ENCODE data around the gene PEX16. TPM values are rescaled to one million over a fixed set of nuclear protein-coding genes. Genes with fewer than 3 reads are reported as not detected.

The PEX16 gene
- total and polyA plus RNA-seq, 9 donors, result 2.9 to 31.7 (median 26.5) TPM

DNA sequence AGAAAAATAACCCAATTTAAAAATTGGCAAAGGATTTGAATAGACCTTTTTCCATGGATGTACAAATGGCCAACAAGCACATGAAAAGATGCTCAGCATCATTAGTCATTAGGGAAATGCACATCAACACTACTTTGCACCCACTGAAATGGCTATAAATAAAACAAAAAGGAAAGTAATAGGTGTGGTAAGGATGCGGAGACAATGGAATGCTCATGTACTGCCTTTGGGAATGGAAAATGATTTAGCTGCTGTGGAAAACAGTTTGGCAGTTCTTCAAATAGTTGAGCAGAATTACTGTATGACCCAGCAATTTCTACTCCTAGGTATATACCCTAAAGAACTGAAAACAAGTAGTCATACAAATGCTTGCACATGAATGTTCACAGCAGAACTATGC is 42.2 kb upstream of the PEX16 start:
- 71 to 96% (median 92%) methylated on average over 1 of the region's 1 CpG for WGBS, 3 donors

DNA sequence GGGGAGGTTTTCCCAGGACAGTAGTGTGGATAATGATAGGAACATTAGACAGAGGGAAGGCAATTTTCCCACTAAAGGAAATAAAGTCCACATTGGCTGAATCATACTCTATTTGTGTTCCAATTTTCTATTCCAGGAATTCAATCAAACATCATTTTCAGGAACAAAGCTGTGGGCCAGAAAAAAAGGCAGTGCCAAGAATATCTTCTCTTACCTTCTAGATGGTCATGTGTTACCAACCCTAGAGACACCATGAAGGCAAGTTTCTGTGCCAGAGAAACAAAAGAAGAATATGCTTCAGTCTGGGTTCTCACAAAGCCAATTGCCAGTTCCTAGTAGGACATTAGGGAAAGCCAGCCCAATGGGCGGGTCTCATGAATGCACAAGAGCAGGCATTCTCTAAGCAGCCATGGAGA is 32.3 kb upstream of the PEX16 start:
- intact Hi-C loops (cut with DNase I), result no loop called here
- no peak for DNase-seq
- peaks cover 7% of the 10 kb centered on the region for H3K4me1 ChIP-seq (ENCODE audit: insufficient read depth)
- no peaks in the 10 kb centered on the region for H3K36me3 ChIP-seq
- no peak overlapping the region for H3K4me3 ChIP-seq
- H3K27me3 ChIP-seq, result no peaks in the 10 kb centered on the region
- 89 to 100% (median 94%) methylated on average over 1 of the region's 1 CpG for WGBS, 3 donors
- no peak for TF ChIP-seq POLR2A (IDR thresholded peaks at IDR 0.05)
- H3K27ac ChIP-seq, result no peak overlapping the region
- H3K9me3 ChIP-seq, result no peaks in the 10 kb centered on the region

More for the DNA sequence above, 42.2 kb upstream of the PEX16 start:
- Histone ChIP-seq H3K4me1 (ENCODE audit: insufficient read depth) (peaks cover 2% of the 10 kb centered on the region), H3K27me3 (no peaks in the 10 kb centered on the region), H3K4me3 (no peak overlapping the region), H3K36me3 (no peaks in the 10 kb centered on the region), H3K9me3 (no peaks in the 10 kb centered on the region), H3K27ac (no peak overlapping the region)
- no peak for TF ChIP-seq EP300 (IDR thresholded peaks at IDR 0.05)
- no peak for TF ChIP-seq POLR2A (IDR thresholded peaks at IDR 0.05)
- TF ChIP-seq, protein P1, sequence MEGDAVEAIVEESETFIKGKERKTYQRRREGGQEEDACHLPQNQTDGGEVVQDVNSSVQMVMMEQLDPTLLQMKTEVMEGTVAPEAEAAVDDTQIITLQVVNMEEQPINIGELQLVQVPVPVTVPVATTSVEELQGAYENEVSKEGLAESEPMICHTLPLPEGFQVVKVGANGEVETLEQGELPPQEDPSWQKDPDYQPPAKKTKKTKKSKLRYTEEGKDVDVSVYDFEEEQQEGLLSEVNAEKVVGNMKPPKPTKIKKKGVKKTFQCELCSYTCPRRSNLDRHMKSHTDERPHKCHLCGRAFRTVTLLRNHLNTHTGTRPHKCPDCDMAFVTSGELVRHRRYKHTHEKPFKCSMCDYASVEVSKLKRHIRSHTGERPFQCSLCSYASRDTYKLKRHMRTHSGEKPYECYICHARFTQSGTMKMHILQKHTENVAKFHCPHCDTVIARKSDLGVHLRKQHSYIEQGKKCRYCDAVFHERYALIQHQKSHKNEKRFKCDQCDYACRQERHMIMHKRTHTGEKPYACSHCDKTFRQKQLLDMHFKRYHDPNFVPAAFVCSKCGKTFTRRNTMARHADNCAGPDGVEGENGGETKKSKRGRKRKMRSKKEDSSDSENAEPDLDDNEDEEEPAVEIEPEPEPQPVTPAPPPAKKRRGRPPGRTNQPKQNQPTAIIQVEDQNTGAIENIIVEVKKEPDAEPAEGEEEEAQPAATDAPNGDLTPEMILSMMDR (IDR thresholded peaks at IDR 0.05), result no peak
- intact Hi-C loops (cut with DNase I), result loop anchor here in 1 of 4 donors (10.0 kb wide), 2 partner anchors 275 to 345 kb away; no protein-coding TSS in a partner anchor
- no peak for DNase-seq

DNA sequence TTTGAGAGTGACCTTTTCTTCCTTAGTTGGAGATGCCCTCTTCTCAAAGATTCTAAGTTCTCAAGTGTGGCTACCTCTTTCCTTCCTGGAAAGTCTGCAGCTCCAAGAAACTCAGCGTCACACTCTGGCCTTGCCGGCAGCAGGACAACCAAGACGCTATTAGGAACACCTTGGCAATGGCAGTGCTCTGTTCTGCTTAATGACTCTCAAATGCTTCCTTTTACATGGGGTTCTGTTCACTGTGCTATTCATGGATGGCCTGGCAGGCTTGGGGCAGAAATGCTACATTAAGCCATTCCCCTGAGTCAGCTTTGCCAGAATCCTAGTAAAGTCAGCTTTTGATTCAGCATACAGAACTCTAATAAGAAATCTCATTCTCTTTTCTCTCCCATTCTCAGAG is 30.7 kb upstream of the PEX16 start:
- no peak for DNase-seq
- no peak overlapping the region for H3K4me3 ChIP-seq
- TF ChIP-seq, protein P1 (IDR thresholded peaks at IDR 0.05), result no peak
- TF ChIP-seq EP300 (IDR thresholded peaks at IDR 0.05) (no peak), POLR2A (IDR thresholded peaks at IDR 0.05) (no peak)
- H3K27me3 ChIP-seq, result no peaks in the 10 kb centered on the region
- intact Hi-C loops (cut with DNase I), result no loop called here
- peaks cover 7% of the 10 kb centered on the region for H3K4me1 ChIP-seq (ENCODE audit: insufficient read depth)
- H3K36me3 ChIP-seq, result no peaks in the 10 kb centered on the region
- 37 to 58% (median 54%) methylated on average over 3 of the region's 3 CpGs for WGBS, 3 donors
- H3K27ac ChIP-seq, result no peak overlapping the region
- no peaks in the 10 kb centered on the region for H3K9me3 ChIP-seq

DNA sequence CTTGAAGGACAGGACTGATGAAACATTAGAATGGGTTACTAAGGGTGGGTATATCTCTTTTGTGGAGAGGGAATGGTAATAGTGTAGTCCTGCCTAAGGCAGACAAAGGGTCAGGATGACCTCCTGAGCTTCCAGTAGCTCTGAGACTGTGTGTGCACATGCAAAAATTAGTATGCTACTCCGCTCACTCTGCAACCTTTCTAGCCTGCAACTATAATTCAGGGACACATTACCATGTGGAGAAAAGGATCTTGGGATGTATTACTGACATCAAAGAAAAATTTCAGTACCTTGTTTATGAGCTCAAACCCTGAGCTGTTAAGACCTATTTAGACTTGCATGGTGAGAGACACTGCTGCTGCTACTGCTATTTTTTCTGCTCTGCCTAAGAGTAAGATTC is 30.2 kb upstream of the PEX16 start:
- no peaks in the 10 kb centered on the region for H3K36me3 ChIP-seq

GRCh38 chr11:45945397-45945999 is 27.8 kb upstream of the PEX16 start:
- WGBS, 3 donors, result 32 to 55% (median 43%) methylated on average over 3 of the region's 3 CpGs
- no peak overlapping the region for H3K4me3 ChIP-seq
- H3K27ac ChIP-seq, result no peak overlapping the region
- intact Hi-C loops (cut with DNase I), result no loop called here
- H3K4me1 ChIP-seq (ENCODE audit: insufficient read depth), result peaks cover 7% of the 10 kb centered on the region
- no peaks in the 10 kb centered on the region for H3K36me3 ChIP-seq
- DNase-seq, result no peak
- no peaks in the 10 kb centered on the region for H3K27me3 ChIP-seq
- TF ChIP-seq, protein P1 (IDR thresholded peaks at IDR 0.05), result no peak
- TF ChIP-seq EP300 (IDR thresholded peaks at IDR 0.05) (no peak), POLR2A (IDR thresholded peaks at IDR 0.05) (no peak)
- H3K9me3 ChIP-seq, result no peaks in the 10 kb centered on the region

More for the DNA sequence above, 30.2 kb upstream of the PEX16 start:
- TF ChIP-seq, protein P1 (IDR thresholded peaks at IDR 0.05), result no peak
- TF ChIP-seq EP300 (IDR thresholded peaks at IDR 0.05) (no peak), POLR2A (IDR thresholded peaks at IDR 0.05) (no peak)
- peaks cover 7% of the 10 kb centered on the region for H3K4me1 ChIP-seq (ENCODE audit: insufficient read depth)
- no peaks in the 10 kb centered on the region for H3K27me3 ChIP-seq
- WGBS, 3 donors, result 38 to 56% (median 56%) methylated on average over 1 of the region's 1 CpG
- DNase-seq, result no peak
- intact Hi-C loops (cut with DNase I), result no loop called here
- no peaks in the 10 kb centered on the region for H3K9me3 ChIP-seq
- H3K27ac ChIP-seq, result no peak overlapping the region
- H3K4me3 ChIP-seq, result no peak overlapping the region

Measured in ovary (tissue), 9 donors.